ENCODE results near the gene CAPS.
"Not testable (repeated sequence)": the region's sequence is repeated elsewhere in the genome, so short reads cannot be mapped to it uniquely, and the experiment has no call there.

Gene CAPS

GRCh38 chr19:5913739-5914357 lies at the start of gene CAPS:
Gene CAPS, plus strand, starts transcription at chr19:5914254. Its CDS starts 153 bp downstream, at chr19:5914407.
- DNase-seq (ENCODE audit: low read depth in 2 of 2), result no peak

GRCh38 chr19:5864725-5865486 lies 49.1 kb upstream of the CAPS start:
- no peak for DNase-seq (ENCODE audit: low read depth in 2 of 2)

GRCh38 chr19:5865772-5866171 lies 48.3 kb upstream of the CAPS start:
- peak in 1 of 2 donors; percentile 9 for DNase-seq (ENCODE audit: low read depth in 2 of 2)

GRCh38 chr19:5867201-5868136 lies 46.6 kb upstream of the CAPS start:
- DNase-seq (ENCODE audit: low read depth in 2 of 2), result no peak

- DNase-seq (ENCODE audit: low read depth in 2 of 2), result no peak
Observed at GRCh38 chr19:5870986-5871394, 43.1 kb upstream of the CAPS start.

GRCh38 chr19:5873617-5874199 lies 40.3 kb upstream of the CAPS start:
- no peak for DNase-seq (ENCODE audit: low read depth in 2 of 2)

- not testable (repeated sequence) for DNase-seq (ENCODE audit: low read depth in 2 of 2)
Observed at GRCh38 chr19:5874496-5874895, 39.6 kb upstream of the CAPS start.

GRCh38 chr19:5877427-5877826 lies 36.6 kb upstream of the CAPS start:
- DNase-seq (ENCODE audit: low read depth in 2 of 2), result no peak

- no peak for DNase-seq (ENCODE audit: low read depth in 2 of 2)
Observed at GRCh38 chr19:5877882-5878281, 36.2 kb upstream of the CAPS start.

GRCh38 chr19:5880196-5880595 lies 33.9 kb upstream of the CAPS start:
- DNase-seq (ENCODE audit: low read depth in 2 of 2), result no peak

GRCh38 chr19:5880604-5881078 lies 33.4 kb upstream of the CAPS start:
- DNase-seq (ENCODE audit: low read depth in 2 of 2), result no peak

- DNase-seq (ENCODE audit: low read depth in 2 of 2), result no peak
Observed at GRCh38 chr19:5881543-5882299, 32.3 kb upstream of the CAPS start.

- no peak for DNase-seq (ENCODE audit: low read depth in 2 of 2)
Observed at GRCh38 chr19:5882421-5882968, 31.6 kb upstream of the CAPS start.

- DNase-seq (ENCODE audit: low read depth in 2 of 2), result not testable (repeated sequence)
Observed at GRCh38 chr19:5883157-5883873, 30.7 kb upstream of the CAPS start.

GRCh38 chr19:5884065-5884811 lies 29.8 kb upstream of the CAPS start:
- DNase-seq (ENCODE audit: low read depth in 2 of 2), result not testable (repeated sequence)

GRCh38 chr19:5889288-5889971 lies 24.6 kb upstream of the CAPS start:
- no peak for DNase-seq (ENCODE audit: low read depth in 2 of 2)

GRCh38 chr19:5890099-5890498 lies 24.0 kb upstream of the CAPS start:
- DNase-seq (ENCODE audit: low read depth in 2 of 2), result no peak

- DNase-seq (ENCODE audit: low read depth in 2 of 2), result no peak
Observed at GRCh38 chr19:5891572-5891937, 22.5 kb upstream of the CAPS start.
